HUES48 (cell line): ENCODE measurements around the gene INTS11.
"Not testable (repeated sequence)": the region's sequence is repeated elsewhere in the genome, so short reads cannot be mapped to it uniquely, and the experiment has no call there.

Experiments
- H3K27ac ChIP-seq: one replicate; pipeline ENCODE4 v1.7.0; 2013; ENCODE audit warnings: low read depth, low read length, inconsistent platforms
- H3K27me3 ChIP-seq: 2 replicates; pipeline ENCODE4 v1.6.1; 2013; ENCODE audit warnings: mild to moderate bottlenecking, low read length; ENCODE audit not compliant: control insufficient read depth, insufficient read depth
- H3K36me3 ChIP-seq: 2 replicates; pipeline ENCODE4 v1.6.1; 2013; ENCODE audit warnings: low read length; ENCODE audit not compliant: control insufficient read depth, insufficient read depth
- H3K4me1 ChIP-seq: 2 replicates; pipeline ENCODE4 v1.6.1; 2013; ENCODE audit warnings: mild to moderate bottlenecking, low read length; ENCODE audit not compliant: control insufficient read depth, insufficient read depth
- H3K4me3 ChIP-seq: 2 replicates; pipeline ENCODE4 v1.5.1; 2013; ENCODE audit warnings: mild to moderate bottlenecking, low read depth, low read length
- H3K9ac ChIP-seq: 2 replicates; pipeline ENCODE4 v1.6.1; 2013; ENCODE audit warnings: mild to moderate bottlenecking, low read depth, low read length, moderate library complexity
- H3K9me3 ChIP-seq: 2 replicates; pipeline ENCODE4 v1.6.1; 2013; ENCODE audit warnings: low read length; ENCODE audit not compliant: control insufficient read depth, insufficient read depth

Gene INTS11

GRCh38 chr1:1316199-1316598 lies 8.3 kb downstream of the INTS11 start:
- not testable (repeated sequence) for H3K9ac ChIP-seq, H3K27ac ChIP-seq, H3K27me3 ChIP-seq, H3K4me3 ChIP-seq, H3K9me3 ChIP-seq
- Histone ChIP-seq H3K4me1 (peaks cover 10% of the 10 kb centered on the region), H3K36me3 (peaks cover 67% of the 10 kb centered on the region)

GRCh38 chr1:1315435-1315954 lies 9.0 kb downstream of the INTS11 start:
- no peaks in the 10 kb centered on the region for H3K27me3 ChIP-seq
- peak overlapping the region; percentile 81 for H3K27ac ChIP-seq
- H3K4me3 ChIP-seq, result no peak overlapping the region; the same call in 1 of the 2 replicates
- no peaks in the 10 kb centered on the region for H3K9me3 ChIP-seq
- peaks cover 10% of the 10 kb centered on the region for H3K4me1 ChIP-seq
- peaks cover 71% of the 10 kb centered on the region for H3K36me3 ChIP-seq
- H3K9ac ChIP-seq, result peak overlapping the region; percentile 55; the same call in 1 of the 2 replicates

- no peak overlapping the region; the same call in 1 of the 2 replicates for H3K4me3 ChIP-seq
- H3K36me3 ChIP-seq, result peaks cover 71% of the 10 kb centered on the region
- no peaks in the 10 kb centered on the region for H3K9me3 ChIP-seq
- peak overlapping the region; percentile 55; the same call in 1 of the 2 replicates for H3K9ac ChIP-seq
- H3K27ac ChIP-seq, result peak overlapping the region; percentile 81
- peaks cover 15% of the 10 kb centered on the region for H3K4me1 ChIP-seq
- H3K27me3 ChIP-seq, result no peaks in the 10 kb centered on the region
Observed at GRCh38 chr1:1314678-1315335, 9.7 kb downstream of the INTS11 start.

- H3K4me3 ChIP-seq, result no peak overlapping the region
- no peaks in the 10 kb centered on the region for H3K9me3 ChIP-seq
- no peak overlapping the region for H3K27ac ChIP-seq
- H3K27me3 ChIP-seq, result no peaks in the 10 kb centered on the region
- H3K9ac ChIP-seq, result no peak overlapping the region
- peaks cover 20% of the 10 kb centered on the region for H3K4me1 ChIP-seq
- H3K36me3 ChIP-seq, result peaks cover 65% of the 10 kb centered on the region
Observed at GRCh38 chr1:1314237-1314586, 10.2 kb downstream of the INTS11 start.

GRCh38 chr1:1313500-1314236 lies 10.8 kb downstream of the INTS11 start:
- Histone ChIP-seq H3K9me3 (no peaks in the 10 kb centered on the region), H3K4me1 (peaks cover 20% of the 10 kb centered on the region), H3K4me3 (no peak overlapping the region), H3K27me3 (no peaks in the 10 kb centered on the region), H3K27ac (no peak overlapping the region), H3K9ac (no peak overlapping the region), H3K36me3 (peaks cover 59% of the 10 kb centered on the region)

- H3K27ac ChIP-seq, result no peak overlapping the region
- H3K4me3 ChIP-seq, result no peak overlapping the region
- no peak overlapping the region for H3K9ac ChIP-seq
- no peaks in the 10 kb centered on the region for H3K27me3 ChIP-seq
- H3K4me1 ChIP-seq, result peaks cover 20% of the 10 kb centered on the region
- H3K9me3 ChIP-seq, result no peaks in the 10 kb centered on the region
- peaks cover 58% of the 10 kb centered on the region for H3K36me3 ChIP-seq
Observed at GRCh38 chr1:1312450-1313314, 11.8 kb downstream of the INTS11 start.

GRCh38 chr1:1311107-1312104 lies 13.1 kb downstream of the INTS11 start:
- Histone ChIP-seq H3K9ac (no peak overlapping the region), H3K4me1 (peaks cover 29% of the 10 kb centered on the region), H3K4me3 (no peak overlapping the region), H3K36me3 (peaks cover 52% of the 10 kb centered on the region), H3K27ac (no peak overlapping the region), H3K27me3 (no peaks in the 10 kb centered on the region; the same call in 1 of the 2 replicates), H3K9me3 (no peaks in the 10 kb centered on the region)

- Histone ChIP-seq H3K4me3 (no peak overlapping the region), H3K9me3 (no peaks in the 10 kb centered on the region), H3K27ac (peak overlapping the region; percentile 18), H3K9ac (no peak overlapping the region), H3K4me1 (peaks cover 30% of the 10 kb centered on the region), H3K27me3 (no peaks in the 10 kb centered on the region; the same call in 1 of the 2 replicates), H3K36me3 (peaks cover 52% of the 10 kb centered on the region)
Observed at GRCh38 chr1:1310476-1311053, 13.9 kb downstream of the INTS11 start.

GRCh38 chr1:1310109-1310385 lies 14.4 kb downstream of the INTS11 start:
- Histone ChIP-seq H3K4me3 (peak overlapping the region; percentile 75; the same call in 1 of the 2 replicates), H3K27ac (peak overlapping the region; percentile 18), H3K9ac (no peak overlapping the region), H3K27me3 (no peaks in the 10 kb centered on the region; the same call in 1 of the 2 replicates), H3K36me3 (peaks cover 51% of the 10 kb centered on the region), H3K9me3 (no peaks in the 10 kb centered on the region), H3K4me1 (peaks cover 31% of the 10 kb centered on the region)
